ENCODE results near the gene EPHA6.
A peak's percentile ranks its signal among the peaks of the same experiment; 100 is the strongest.
"Not testable (repeated sequence)": the region's sequence is repeated elsewhere in the genome, so short reads cannot be mapped to it uniquely, and the experiment has no call there.

The EPHA6 gene

GRCh38 chr3:96915445-96915844, 101.1 kb downstream of the EPHA6 start:
- DNase-seq = no peak

- no peak for DNase-seq
Measured at GRCh38 chr3:96931119-96931862, 116.9 kb downstream of the EPHA6 start.

GRCh38 chr3:96942131-96942530, 127.7 kb downstream of the EPHA6 start:
- not testable (repeated sequence) for DNase-seq

- DNase-seq = no peak
Measured at GRCh38 chr3:96958856-96959255, 144.5 kb downstream of the EPHA6 start.

- no peak for DNase-seq
Measured at GRCh38 chr3:96959474-96959873, 145.1 kb downstream of the EPHA6 start.

- peak; percentile 64 for DNase-seq
Measured at GRCh38 chr3:96959901-96960641, 145.7 kb downstream of the EPHA6 start.

GRCh38 chr3:96960661-96961330, 146.4 kb downstream of the EPHA6 start:
- DNase-seq = no peak

- no peak for DNase-seq
Measured at GRCh38 chr3:96961576-96961975, 147.2 kb downstream of the EPHA6 start.

- peak; percentile 10 for DNase-seq
Measured at GRCh38 chr3:96966181-96966929, 152.0 kb downstream of the EPHA6 start.

GRCh38 chr3:96970211-96970610, 155.8 kb downstream of the EPHA6 start:
- DNase-seq = peak; percentile 31

GRCh38 chr3:96977671-96978070, 163.3 kb downstream of the EPHA6 start:
- DNase-seq = no peak

- not testable (repeated sequence) for DNase-seq
Measured at GRCh38 chr3:96983716-96984115, 169.3 kb downstream of the EPHA6 start.

- DNase-seq = no peak
Measured at GRCh38 chr3:96986241-96986640, 171.8 kb downstream of the EPHA6 start.

- DNase-seq = no peak
Measured at GRCh38 chr3:96991231-96991630, 176.8 kb downstream of the EPHA6 start.

GRCh38 chr3:96991800-96992365, 177.5 kb downstream of the EPHA6 start:
- DNase-seq = no peak

- no peak for DNase-seq
Measured at GRCh38 chr3:96994988-96995387, 180.6 kb downstream of the EPHA6 start.

- DNase-seq = no peak
Measured at GRCh38 chr3:96996009-96996408, 181.6 kb downstream of the EPHA6 start.

GRCh38 chr3:97001611-97002010, 187.2 kb downstream of the EPHA6 start:
- no peak for DNase-seq

- DNase-seq = no peak
Measured at GRCh38 chr3:97009427-97010019, 195.1 kb downstream of the EPHA6 start.

GRCh38 chr3:97010881-97011657, 196.7 kb downstream of the EPHA6 start:
- no peak for DNase-seq

- no peak for DNase-seq
Measured at GRCh38 chr3:97021778-97022177, 207.4 kb downstream of the EPHA6 start.

Measured in fibroblast of skin of abdomen (primary cell).